B cell (primary cell): ENCODE results near the gene DAZAP1. TPM values are rescaled to one million over a fixed set of nuclear protein-coding genes. Genes with fewer than 3 reads are reported as not detected.

ENCODE experiments used
- ATAC-seq: fragments of 200-7000 bp; cut with Tn5 transposase; one replicate; pipeline ENCODE4 v1.10.0; 2021; ENCODE audit warnings: low read depth, mild to moderate bottlenecking, moderate number of reproducible peaks, moderate library complexity
- CTCF ChIA-PET: fragments of 350-600 bp; sonication (Branson Sonifier 250); formaldehyde crosslinking; loops from one replicate; lab custom pipeline; 2021; ENCODE audit warnings: antibody characterized with exemption, inconsistent platforms; lab: Charles Lee
- POLR2A ChIA-PET: fragments of 350-600 bp; sonication (Branson Sonifier 250); formaldehyde crosslinking; loops from one replicate; lab custom pipeline; 2021; ENCODE audit warnings: antibody characterized with exemption; lab: Charles Lee
- DNase-seq: peaks from one replicate; pipeline ENCODE4 v3.0.0; 2013
- H2AFZ ChIP-seq: 2 replicates; pipeline ENCODE4 v1.6.1; 2012; ENCODE audit warnings: mild to moderate bottlenecking, low read depth, low read length; ENCODE audit not compliant: insufficient read depth, poor library complexity, severe bottlenecking
- H3K27ac ChIP-seq, 2 donors: 1 replicate in 1 of 2; 2 replicates in 1 of 2; pipeline ENCODE4 v1.5.1; 2012 to 2013; ENCODE audit warnings: low read length in 2 of 2, mild to moderate bottlenecking in 2 of 2, moderate library complexity in 1 of 2
- H3K27me3 ChIP-seq, 4 experiments: fragments of 200-600 bp in 1 of 4; sonication (generic) in 1 of 4; replicated peaks in 1 of 4; 1 replicate in 2 of 4; 2 replicates in 2 of 4; pipeline versions ENCODE4 v1.6.1 to v1.7.0; 2013 to 2016; ENCODE audit warnings: low read length in 3 of 4, mild to moderate bottlenecking in 2 of 4, mixed read lengths in 1 of 4, moderate library complexity in 1 of 4; ENCODE audit not compliant: insufficient read depth in 4 of 4, control insufficient read depth in 3 of 4; ENCODE audit errors: control extremely low read depth in 1 of 4
- H3K36me3 ChIP-seq, 2 experiments: replicated peaks in 1 of 2; 1 replicate in 1 of 2; 2 replicates in 1 of 2; pipeline versions ENCODE4 v1.6.1 to v1.7.1; 2013; ENCODE audit warnings: low read length in 1 of 2; ENCODE audit not compliant: insufficient read depth in 2 of 2, control insufficient read depth in 1 of 2; ENCODE audit errors: control extremely low read depth in 1 of 2, extremely low read depth in 1 of 2
- H3K4me1 ChIP-seq, 2 donors: fragments of 200-600 bp in 1 of 2; sonication (generic) in 1 of 2; 1 replicate in 1 of 2; 2 replicates in 1 of 2; pipeline versions ENCODE4 v1.5.1 to v1.6.1; 2013 to 2017; ENCODE audit warnings: low read length in 2 of 2; ENCODE audit not compliant: control insufficient read depth in 2 of 2, insufficient read depth in 2 of 2
- H3K4me2 ChIP-seq: replicated peaks from 2 replicates; pipeline ENCODE3; 2012; ENCODE audit warnings: mild to moderate bottlenecking, low read depth, low read length; ENCODE audit not compliant: poor library complexity, severe bottlenecking
- H3K4me3 ChIP-seq, 5 experiments: fragments of 200-600 bp in 1 of 5; sonication (generic) in 1 of 5; 1 replicate in 3 of 5; 2 replicates in 2 of 5; pipeline versions ENCODE4 v1.5.1 to v1.7.0; 2011 to 2016; ENCODE audit warnings: low read length in 4 of 5, mild to moderate bottlenecking in 4 of 5, low read depth in 2 of 5, control low read depth in 1 of 5, moderate library complexity in 1 of 5; ENCODE audit not compliant: insufficient read depth in 1 of 5; ENCODE audit errors: control extremely low read depth in 1 of 5, extremely low read depth in 1 of 5
- H3K79me2 ChIP-seq: fragments of 200-600 bp; sonication (generic); one replicate; pipeline ENCODE4 v1.6.0; 2016; ENCODE audit warnings: low read length; ENCODE audit not compliant: control insufficient read depth, insufficient read depth
- H3K9ac ChIP-seq: fragments of 200-600 bp; sonication (generic); 2 replicates; pipeline ENCODE4 v1.6.1; 2017; ENCODE audit warnings: mild to moderate bottlenecking, low read length, moderate library complexity
- H3K9me3 ChIP-seq, 3 donors: one replicate each; pipeline versions ENCODE4 v1.6.1 to v1.7.1; 2013; ENCODE audit warnings: low read length in 2 of 3; ENCODE audit not compliant: control insufficient read depth in 2 of 3, insufficient read depth in 1 of 3; ENCODE audit errors: control extremely low read depth in 1 of 3
- H4K20me1 ChIP-seq: 2 replicates; pipeline ENCODE4 v1.6.0; 2012; ENCODE audit warnings: mild to moderate bottlenecking, low read length; ENCODE audit not compliant: insufficient read depth, control insufficient read depth, poor library complexity, severe bottlenecking
- H3K27ac Mint-ChIP-seq: one replicate; pipeline ENCODE4 v1.8.0; 2021; ENCODE audit warnings: mixed read lengths
- H3K27me3 Mint-ChIP-seq: one replicate; pipeline ENCODE4 v1.8.0; 2021; ENCODE audit warnings: mixed read lengths
- H3K4me1 Mint-ChIP-seq: one replicate; pipeline ENCODE4 v1.8.0; 2021; ENCODE audit warnings: mixed read lengths
- H3K4me3 Mint-ChIP-seq: one replicate; pipeline ENCODE4 v1.8.0; 2021; ENCODE audit warnings: mixed read lengths
- H3K9me3 Mint-ChIP-seq: one replicate; pipeline ENCODE4 v1.8.0; 2022; ENCODE audit warnings: mixed read lengths; ENCODE audit not compliant: insufficient read depth
- CTCF ChIP-seq: fragments of 200-600 bp; IDR thresholded peaks from one replicate; pipeline ENCODE4 v1.8.0; 2022; ENCODE audit warnings: antibody characterized with exemption, mild to moderate bottlenecking
- EZH2 ChIP-seq: IDR thresholded peaks from 2 replicates; pipeline ENCODE4 v1.6.1; 2012; ENCODE audit warnings: borderline replicate concordance, low read depth, mild to moderate bottlenecking, moderate library complexity, low read length; ENCODE audit not compliant: insufficient read depth, poor library complexity, severe bottlenecking
- WGBS: methylation state at CpG from one replicate; pipeline ENCODE4 v1.1.5; 2013; ENCODE audit warnings: missing lambda C conversion rate; ENCODE audit not compliant: insufficient coverage; 5-methylcytosine and 5-hydroxymethylcytosine counted together
- intact Hi-C: fragments of 100-400 bp; cut with micrococcal nuclease; formaldehyde crosslinking; loops from one replicate; pipeline ENCODE4 v1.10.0; 2022
- polyA plus RNA-seq: library from polyadenylated mRNA; depleted of rRNA; stranded (reverse); fragments of >200 nt; gene quantifications from 2 replicates; pipeline ENCODE4 v1.2.3, GENCODE V29; 2012
- total RNA-seq, 2 donors: library from RNA; stranded (reverse); fragments of 120-200 nt in 1 of 2; gene quantifications; 1 replicate in 1 of 2; 2 replicates in 1 of 2; pipeline versions ENCODE4 v1.2.3 to v1.2.4, GENCODE V29; 2013 to 2022

The DAZAP1 gene
- total and polyA plus RNA-seq, 2 donors (not counting 1 experiment from before 2014, with no cell fraction given): 54.8 to 125 TPM

DNA sequence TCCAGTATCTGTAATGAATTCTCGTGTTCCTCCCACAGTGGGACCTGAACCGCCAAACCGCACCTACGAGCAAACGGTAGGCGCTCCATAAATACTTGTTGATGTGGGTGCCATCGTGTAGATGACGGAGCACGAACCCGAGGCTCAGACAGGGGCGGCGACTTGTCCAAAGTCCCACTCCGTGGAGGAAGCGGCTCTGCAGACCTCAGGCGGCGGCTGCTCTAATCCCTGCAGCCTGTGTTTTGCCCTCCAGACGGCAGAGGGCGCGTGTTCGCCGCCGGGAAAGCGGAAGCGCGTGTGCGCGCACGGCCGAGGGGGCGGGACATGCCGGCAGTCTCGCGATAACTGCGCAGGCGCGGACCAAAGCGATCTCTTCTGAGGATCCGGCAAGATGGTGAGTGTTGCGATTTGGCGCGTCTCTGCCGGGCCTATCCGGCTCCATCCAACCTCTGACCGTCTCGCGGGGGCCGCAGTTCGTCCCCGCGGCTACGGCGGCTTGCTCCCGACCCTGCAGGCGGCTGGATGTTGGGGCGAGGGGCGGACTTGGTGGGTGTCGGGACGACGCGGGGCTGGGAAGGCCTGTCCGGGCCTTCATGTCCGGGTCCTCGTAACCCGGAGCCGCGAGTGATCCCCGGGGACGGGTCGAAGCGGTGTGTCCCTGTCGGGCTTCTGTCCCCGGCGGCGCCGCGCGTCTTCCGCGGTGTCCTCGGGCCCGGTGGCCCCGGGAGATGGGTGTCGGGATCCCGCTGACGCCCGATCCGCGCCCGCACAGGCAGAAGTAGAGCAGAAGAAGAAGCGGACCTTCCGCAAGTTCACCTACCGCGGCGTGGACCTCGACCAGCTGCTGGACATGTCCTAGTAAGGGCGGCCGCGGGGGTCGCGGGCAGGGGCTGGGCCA is 30.9 kb downstream of the DAZAP1 start, which contains the start of gene RPS15:
Gene RPS15, plus strand, starts transcription at position 362 of the 898 bp plus-strand sequence. Its CDS starts 30 bp downstream, at position 392.
- H3K79me2 ChIP-seq: peaks cover 27% of the 10 kb centered on the region
- POLR2A ChIA-PET: interaction anchor here (0.7 to 0.9 kb wide), 2 partner anchors 28 to 327 kb away, joined by 3 read pairs; no protein-coding TSS in a partner anchor
- no peak for TF ChIP-seq EZH2
- peak; percentile 95 for TF ChIP-seq CTCF
- H3K9me3 ChIP-seq: no peaks in the 10 kb centered on the region
- no peaks in the 10 kb centered on the region for H3K27me3 ChIP-seq
- WGBS: 2% methylated on average over 100 of the region's 100 CpGs
- peak within 1 kb of the TSS; percentile 99 for H3K27ac Mint-ChIP-seq
- H3K4me1 Mint-ChIP-seq: peaks cover 18% of the 10 kb centered on the region
- H3K4me3 ChIP-seq: peak within 1 kb of the TSS; percentile 45 to 100 (median 97)
- peak within 1 kb of the TSS; percentile 99 for H3K4me3 Mint-ChIP-seq
- H3K9me3 Mint-ChIP-seq: no peaks in the 10 kb centered on the region
- H3K36me3 ChIP-seq: peaks cover 0 to 44% of the 10 kb centered on the region in 2 experiments
- H3K4me2 ChIP-seq: peak within 1 kb of the TSS; percentile 91
- H4K20me1 ChIP-seq: peaks cover 64% of the 10 kb centered on the region
- intact Hi-C loops: loop anchor here (1.0 kb wide), 1 partner anchor 31 kb away; the partner anchor contains the start of gene DAZAP1
- H2AFZ ChIP-seq: peak within 1 kb of the TSS; percentile 82
- CTCF ChIA-PET: interaction anchor here (0.7 to 1.4 kb wide), 6 partner anchors 20 to 122 kb away, joined by 3 to 4 read pairs (median 3); no protein-coding TSS in a partner anchor
- peak; percentile 98 for DNase-seq
- ATAC-seq: peak; percentile 94
- H3K9ac ChIP-seq: peak within 1 kb of the TSS; percentile 99
- no peaks in the 10 kb centered on the region for H3K27me3 Mint-ChIP-seq
- peak within 1 kb of the TSS; percentile 94 to 95 for H3K27ac ChIP-seq
- H3K4me1 ChIP-seq: peaks cover 7 to 16% of the 10 kb centered on the region in 2 donors
